Fibroblast of lung (primary cell): Measurements from ENCODE around the gene CLDN9. TPM values are rescaled to one million over a fixed set of nuclear protein-coding genes. Genes with fewer than 3 reads are reported as not detected.

Experiments
- DNase-seq, 2 donors: peaks; one replicate each; pipeline versions ENCODE4 v3.0.0 to v3.0.0-alpha.2; 2010; ENCODE audit warnings: low read depth in 2 of 2
- H2AFZ ChIP-seq: 2 replicates; pipeline ENCODE4 v1.5.1; 2012; ENCODE audit warnings: low read length, control low read depth, inconsistent platforms
- H3K27ac ChIP-seq: 2 replicates; pipeline ENCODE4 v1.5.1; 2011; ENCODE audit warnings: low read length, control low read depth; ENCODE audit not compliant: insufficient read depth
- H3K27me3 ChIP-seq: 2 replicates; pipeline ENCODE4 v1.5.1; 2011; ENCODE audit warnings: mild to moderate bottlenecking, low read length; ENCODE audit not compliant: control insufficient read depth, insufficient read depth
- H3K36me3 ChIP-seq: 2 replicates; pipeline ENCODE4 v1.5.1; 2011; ENCODE audit warnings: low read length; ENCODE audit not compliant: control insufficient read depth, insufficient read depth
- H3K4me1 ChIP-seq: 2 replicates; pipeline ENCODE4 v1.5.1; 2011; ENCODE audit warnings: low read length; ENCODE audit not compliant: control insufficient read depth, insufficient read depth; ENCODE audit errors: extremely low read depth
- H3K4me2 ChIP-seq: 2 replicates; pipeline ENCODE4 v1.5.1; 2011; ENCODE audit warnings: low read length, control low read depth; ENCODE audit not compliant: insufficient read depth; ENCODE audit errors: extremely low read depth
- H3K4me3 ChIP-seq, 4 experiments: fragments of 200-600 bp in 1 of 4; sonication (generic) in 1 of 4; replicated peaks in 1 of 4; 2 replicates each; pipeline ENCODE4 v1.5.1; 2011 to 2016; ENCODE audit warnings: low read length in 4 of 4, low read depth in 3 of 4, mild to moderate bottlenecking in 3 of 4, control low read depth in 2 of 4, inconsistent platforms in 1 of 4, mixed read lengths in 1 of 4; ENCODE audit not compliant: insufficient read depth in 1 of 4; ENCODE audit errors: control extremely low read depth in 1 of 4
- H3K79me2 ChIP-seq: 2 replicates; pipeline ENCODE4 v1.5.1; 2012; ENCODE audit warnings: mild to moderate bottlenecking, low read length, inconsistent platforms; ENCODE audit not compliant: control insufficient read depth, insufficient read depth
- H3K9ac ChIP-seq: 2 replicates; pipeline ENCODE4 v1.5.1; 2011; ENCODE audit warnings: mild to moderate bottlenecking, low read length, control low read depth; ENCODE audit not compliant: insufficient read depth
- H3K9me3 ChIP-seq: 2 replicates; pipeline ENCODE4 v1.5.1; 2012; ENCODE audit warnings: low read depth, low read length; ENCODE audit not compliant: control insufficient read depth, insufficient read depth
- H4K20me1 ChIP-seq: 2 replicates; pipeline ENCODE4 v1.5.1; 2011; ENCODE audit warnings: low read length; ENCODE audit not compliant: control insufficient read depth, insufficient read depth; ENCODE audit errors: extremely low read depth
- CTCF ChIP-seq, 2 donors: IDR thresholded peaks in 1 of 2; conservative IDR thresholded peaks in 1 of 2; 1 replicate in 1 of 2; 2 replicates in 1 of 2; pipeline ENCODE4 v1.5.1; 2011 to 2012; ENCODE audit warnings: low read length in 2 of 2, control low read depth in 1 of 2, inconsistent platforms in 1 of 2, low read depth in 1 of 2, mild to moderate bottlenecking in 1 of 2
- EZH2 ChIP-seq: IDR thresholded peaks from 2 replicates; pipeline ENCODE4 v1.5.1; 2012; ENCODE audit warnings: low read length, control low read depth, mild to moderate bottlenecking; ENCODE audit errors: missing control alignments
- polyA plus RNA-seq, 2 donors: library from polyadenylated mRNA; depleted of rRNA in 1 of 2; stranded (reverse) in 1 of 2; unstranded in 1 of 2; fragments of >200 nt; gene quantifications; 2 replicates each; pipeline ENCODE4 v1.2.1, GENCODE V29; 2011 to 2012; ENCODE audit warnings: missing spikeins in 1 of 2
- total RNA-seq: library from RNA; depleted of rRNA; stranded (reverse); fragments of >200 nt; gene quantifications from 2 replicates; pipeline ENCODE4 v1.2.1, GENCODE V29; 2014

CLDN9 gene
- total and polyA plus RNA-seq, 2 donors (not counting 1 experiment from before 2014, with no cell fraction given): not detected

- H2AFZ ChIP-seq: no peak within 1 kb of the TSS
- no peak for DNase-seq
- H3K4me1 ChIP-seq: no peaks in the 10 kb centered on the region
- TF ChIP-seq CTCF (conservative IDR thresholded peaks at IDR 0.05 in 1 of 2, IDR thresholded peaks at IDR 0.05 in 1 of 2; ENCODE audit: low read depth in 1 of 2, low read length in 2 of 2) (no peak), EZH2 (peak; percentile 97)
- H3K27me3 ChIP-seq: peaks cover 51% of the 10 kb centered on the region
- H4K20me1 ChIP-seq: no peaks in the 10 kb centered on the region
- no peak within 1 kb of the TSS for H3K4me3 ChIP-seq
- H3K4me2 ChIP-seq: no peak within 1 kb of the TSS
- H3K9ac ChIP-seq: no peak within 1 kb of the TSS
- H3K9me3 ChIP-seq: no peaks in the 10 kb centered on the region
- no peaks in the 10 kb centered on the region for H3K36me3 ChIP-seq
- no peaks in the 10 kb centered on the region for H3K79me2 ChIP-seq
- H3K27ac ChIP-seq: no peak within 1 kb of the TSS
These were observed 24.1 kb downstream of the CLDN9 start, which contains the start of gene BICDL2 for GRCh38 chr16:3036726-3037315. Gene BICDL2 (minus strand): TSS chr16:3036944. CDS start chr16:3035496, 1,448 bp downstream.

GRCh38 chr16:3038256-3038655, 25.5 kb downstream of the CLDN9 start:
- Histone ChIP-seq H3K79me2 (no peaks in the 10 kb centered on the region), H3K4me1 (no peaks in the 10 kb centered on the region), H3K27me3 (peaks cover 46% of the 10 kb centered on the region), H3K4me3 (no peak overlapping the region), H3K36me3 (no peaks in the 10 kb centered on the region), H3K9ac (no peak overlapping the region), H2AFZ (no peak overlapping the region), H3K27ac (no peak overlapping the region), H4K20me1 (no peaks in the 10 kb centered on the region), H3K9me3 (no peaks in the 10 kb centered on the region), H3K4me2 (no peak overlapping the region)
- no peak for DNase-seq
- TF ChIP-seq CTCF (conservative IDR thresholded peaks at IDR 0.05 in 1 of 2, IDR thresholded peaks at IDR 0.05 in 1 of 2; ENCODE audit: low read depth in 1 of 2, low read length in 2 of 2) (no peak), EZH2 (no peak)

GRCh38 chr16:3038896-3039295, 26.2 kb downstream of the CLDN9 start:
- Histone ChIP-seq H3K27ac (no peak overlapping the region), H3K27me3 (peaks cover 44% of the 10 kb centered on the region), H3K4me2 (no peak overlapping the region)

More at GRCh38 chr16:3038896-3039295, 26.2 kb downstream of the CLDN9 start:
- no peaks in the 10 kb centered on the region for H3K36me3 ChIP-seq
- no peak overlapping the region for H2AFZ ChIP-seq
- H3K4me3 ChIP-seq: no peak overlapping the region
- H3K9me3 ChIP-seq: no peaks in the 10 kb centered on the region
- no peaks in the 10 kb centered on the region for H3K4me1 ChIP-seq
- TF ChIP-seq CTCF (conservative IDR thresholded peaks at IDR 0.05 in 1 of 2, IDR thresholded peaks at IDR 0.05 in 1 of 2; ENCODE audit: low read depth in 1 of 2, low read length in 2 of 2): no peak
- no peak for TF ChIP-seq EZH2
- no peaks in the 10 kb centered on the region for H4K20me1 ChIP-seq
- H3K9ac ChIP-seq: no peak overlapping the region
- DNase-seq: no peak
- no peaks in the 10 kb centered on the region for H3K79me2 ChIP-seq
